Endothelial cell of umbilical vein (primary cell): Measurements from ENCODE around the gene WFIKKN1. TPM values are rescaled to one million over a fixed set of nuclear protein-coding genes. Genes with fewer than 3 reads are reported as not detected.

Experiments used
- BruUV-seq: library from RNA; stranded (reverse); fragments of 400-500 nt; replicated peaks from 2 replicates; lab custom pipeline; 2021; lab: Mats Ljungman, UMichigan
- CTCF ChIA-PET: fragments of 300-600, 350-600 bp; sonication (Branson Sonifier 250); formaldehyde crosslinking; loops from one replicate; lab custom pipeline; 2021; ENCODE audit warnings: antibody characterized with exemption, inconsistent platforms; lab: Charles Lee
- POLR2A ChIA-PET: fragments of 300-600, 350-600 bp; sonication (Branson Sonifier 250); formaldehyde crosslinking; loops from one replicate; lab custom pipeline; 2021; ENCODE audit warnings: antibody characterized with exemption, inconsistent platforms; lab: Charles Lee
- DNase-seq: peaks from one replicate; pipeline ENCODE4 v3.0.0-alpha.2; 2011; ENCODE audit warnings: low read depth, low spot score
- FAIRE-seq: peaks from 2 replicates; lab custom pipeline; 2011; peaks lifted over from hg19 to GRCh38; lab: Jason Lieb, UNC
- H2AFZ ChIP-seq: 2 replicates; pipeline ENCODE4 v1.6.0; 2012; ENCODE audit warnings: low read depth, low read length, control low read depth, inconsistent platforms
- H3K27ac ChIP-seq: 2 replicates; pipeline ENCODE4 v1.5.1; 2011; ENCODE audit warnings: low read depth, mild to moderate bottlenecking, control low read depth, low read length, moderate library complexity; ENCODE audit not compliant: insufficient read depth
- H3K27me3 ChIP-seq, 2 experiments: 2 replicates each; pipeline versions ENCODE4 v1.6.0 to v1.6.1; 2011; ENCODE audit warnings: low read length in 2 of 2, mixed read lengths in 1 of 2; ENCODE audit not compliant: control insufficient read depth in 2 of 2, insufficient read depth in 2 of 2
- H3K36me3 ChIP-seq, 2 experiments: 2 replicates in 1 of 2; 3 replicates in 1 of 2; pipeline ENCODE4 v1.5.1; 2011; ENCODE audit warnings: low read length in 2 of 2, mild to moderate bottlenecking in 1 of 2, moderate library complexity in 1 of 2; ENCODE audit not compliant: control insufficient read depth in 2 of 2, insufficient read depth in 2 of 2; ENCODE audit errors: extremely low read depth in 1 of 2
- H3K4me1 ChIP-seq: 3 replicates; pipeline ENCODE4 v1.5.1; 2011; ENCODE audit warnings: mild to moderate bottlenecking, low read length; ENCODE audit not compliant: control insufficient read depth, insufficient read depth; ENCODE audit errors: extremely low read depth
- H3K4me2 ChIP-seq: 2 replicates; pipeline ENCODE4 v1.6.1; 2011; ENCODE audit warnings: low read length, control low read depth, mixed read lengths; ENCODE audit not compliant: insufficient read depth
- H3K4me3 ChIP-seq, 3 experiments: fragments of 200-600 bp in 1 of 3; sonication (generic), shearing (Covaris generic) in 1 of 3; replicated peaks in 1 of 3; 2 replicates each; pipeline ENCODE4 v1.5.1; 2011 to 2016; ENCODE audit warnings: control low read depth in 3 of 3, low read length in 3 of 3, mild to moderate bottlenecking in 2 of 3, inconsistent platforms in 1 of 3, low read depth in 1 of 3, moderate library complexity in 1 of 3; ENCODE audit not compliant: insufficient read depth in 1 of 3
- H3K79me2 ChIP-seq: 2 replicates; pipeline ENCODE4 v1.6.0; 2012; ENCODE audit warnings: low read length, inconsistent platforms; ENCODE audit not compliant: control insufficient read depth, insufficient read depth
- H3K9ac ChIP-seq: replicated peaks from 2 replicates; pipeline ENCODE3; 2011; ENCODE audit warnings: low read length, control low read depth; ENCODE audit not compliant: insufficient read depth; ENCODE audit errors: extremely low read depth
- H3K9me1 ChIP-seq: replicated peaks from 3 replicates; pipeline ENCODE4 v1.6.0; 2011; ENCODE audit warnings: mild to moderate bottlenecking, low read length; ENCODE audit not compliant: control insufficient read depth, insufficient read depth; ENCODE audit errors: extremely low read depth
- H3K9me3 ChIP-seq: replicated peaks from 2 replicates; pipeline ENCODE4 v1.5.1; 2012; ENCODE audit warnings: low read length, inconsistent platforms; ENCODE audit not compliant: control insufficient read depth, insufficient read depth
- H4K20me1 ChIP-seq: replicated peaks from 2 replicates; pipeline ENCODE3; 2011; ENCODE audit warnings: mild to moderate bottlenecking, low read length; ENCODE audit not compliant: control insufficient read depth, insufficient read depth; ENCODE audit errors: extremely low read depth
- EZH2 ChIP-seq: IDR thresholded peaks from 2 replicates; pipeline ENCODE4 v1.6.1; 2012; ENCODE audit warnings: borderline replicate concordance, low read depth, mild to moderate bottlenecking, moderate library complexity, low read length, inconsistent platforms; ENCODE audit not compliant: severe bottlenecking
- FOS ChIP-seq: IDR thresholded peaks from 2 replicates; pipeline ENCODE4 v1.6.1; 2011; ENCODE audit warnings: mild to moderate bottlenecking, low read length, moderate library complexity, borderline replicate concordance; ENCODE audit not compliant: insufficient read depth
- GATA2 ChIP-seq: IDR thresholded peaks from 2 replicates; pipeline ENCODE4 v1.7.0; 2011; ENCODE audit warnings: low read depth, mild to moderate bottlenecking, moderate library complexity, mixed read lengths, low read length; ENCODE audit not compliant: insufficient read length, insufficient read depth
- JUN ChIP-seq: IDR thresholded peaks from 2 replicates; pipeline ENCODE4 v1.6.1; 2011; ENCODE audit warnings: borderline replicate concordance, low read depth; ENCODE audit not compliant: insufficient read length, insufficient read depth
- MYC ChIP-seq: IDR thresholded peaks from one replicate; pipeline ENCODE4 v1.6.1; 2011; ENCODE audit warnings: mild to moderate bottlenecking, low read depth, low read length
- POLR2A ChIP-seq: IDR thresholded peaks from 2 replicates; pipeline ENCODE4 v1.6.1; 2012; ENCODE audit warnings: low read depth, mild to moderate bottlenecking, control low read depth, low read length
- POLR2AphosphoS5 ChIP-seq: IDR thresholded peaks from 2 replicates; pipeline ENCODE4 v1.6.1; 2012; ENCODE audit warnings: low read depth, mild to moderate bottlenecking, control low read depth, low read length, moderate library complexity; ENCODE audit not compliant: insufficient read depth
- dilution Hi-C: fragments of 300-500 bp; cut with MboI; formaldehyde crosslinking; loops from one replicate; pipeline ENCODE4 v1.15.0; 2019; ENCODE audit warnings: low sequenced_read_pairs; ENCODE audit not compliant: extremely low pct_ligation_motif_present
- intact Hi-C: fragments of 100-400 bp; cut with micrococcal nuclease; formaldehyde crosslinking; loops from one replicate; pipeline ENCODE4 v1.10.0; 2022
- polyA plus RNA-seq, 4 experiments: library from polyadenylated mRNA; depleted of rRNA in 3 of 4; stranded (reverse) in 3 of 4; unstranded in 1 of 4; fragments of >200 nt; gene quantifications; 2 replicates each; pipeline versions ENCODE4 v1.2.1 to v1.2.3, GENCODE V29; 2011 to 2012; ENCODE audit warnings: missing spikeins in 1 of 4
- total RNA-seq: library from RNA; stranded (reverse); gene quantifications from 2 replicates; pipeline ENCODE4 v1.2.3, GENCODE V29; 2021
- TF ChIP-seq, protein P1 (sequence below), 2 donors: IDR thresholded peaks; 1 replicate in 1 of 2; 2 replicates in 1 of 2; pipeline ENCODE4 v1.5.1; 2011; ENCODE audit warnings: low read length in 2 of 2, mild to moderate bottlenecking in 2 of 2, moderate library complexity in 2 of 2, control low read depth in 1 of 2, inconsistent platforms in 1 of 2, low read depth in 1 of 2; ENCODE audit not compliant: insufficient read depth in 1 of 2; ENCODE audit errors: extremely low read depth in 1 of 2
- TF ChIP-seq, protein P2 (sequence below): IDR thresholded peaks from 2 replicates; pipeline ENCODE4 v1.6.1; 2011; ENCODE audit not compliant: insufficient read depth, insufficient read length

Gene WFIKKN1
- total and polyA plus RNA-seq, 2 donors (not counting 3 experiments of a cell fraction or from before 2014, with no cell fraction given): 0.06 to 0.40 TPM

DNA sequence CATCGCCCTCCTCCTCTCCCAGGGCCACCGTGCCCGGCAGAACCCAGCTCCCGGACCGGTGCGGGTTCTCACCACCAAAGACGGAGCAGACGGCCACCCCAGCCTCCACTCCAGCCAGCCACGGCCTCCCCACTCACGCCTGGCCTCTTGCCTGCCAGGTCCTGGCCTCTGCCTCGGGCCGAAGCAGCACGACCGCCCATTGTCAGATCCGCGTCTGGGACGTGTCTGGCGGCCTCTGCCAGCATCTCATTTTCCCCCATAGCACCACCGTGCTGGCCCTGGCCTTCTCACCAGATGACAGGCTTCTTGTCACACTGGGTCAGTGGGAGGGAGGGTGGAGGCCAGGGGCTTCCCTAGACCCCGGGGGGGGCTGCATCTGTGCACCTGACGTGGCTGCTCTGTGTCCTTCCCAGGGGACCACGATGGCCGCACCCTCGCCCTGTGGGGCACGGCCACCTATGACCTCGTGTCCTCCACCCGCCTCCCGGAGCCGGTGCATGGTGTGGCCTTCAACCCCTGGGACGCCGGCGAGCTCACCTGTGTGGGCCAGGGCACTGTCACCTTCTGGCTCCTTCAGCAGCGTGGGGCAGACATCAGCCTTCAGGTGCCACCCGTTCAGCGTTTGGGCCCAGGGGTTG lies 30.5 kb downstream of the WFIKKN1 start:
- TF ChIP-seq POLR2A: no peak
- TF ChIP-seq, protein P1, sequence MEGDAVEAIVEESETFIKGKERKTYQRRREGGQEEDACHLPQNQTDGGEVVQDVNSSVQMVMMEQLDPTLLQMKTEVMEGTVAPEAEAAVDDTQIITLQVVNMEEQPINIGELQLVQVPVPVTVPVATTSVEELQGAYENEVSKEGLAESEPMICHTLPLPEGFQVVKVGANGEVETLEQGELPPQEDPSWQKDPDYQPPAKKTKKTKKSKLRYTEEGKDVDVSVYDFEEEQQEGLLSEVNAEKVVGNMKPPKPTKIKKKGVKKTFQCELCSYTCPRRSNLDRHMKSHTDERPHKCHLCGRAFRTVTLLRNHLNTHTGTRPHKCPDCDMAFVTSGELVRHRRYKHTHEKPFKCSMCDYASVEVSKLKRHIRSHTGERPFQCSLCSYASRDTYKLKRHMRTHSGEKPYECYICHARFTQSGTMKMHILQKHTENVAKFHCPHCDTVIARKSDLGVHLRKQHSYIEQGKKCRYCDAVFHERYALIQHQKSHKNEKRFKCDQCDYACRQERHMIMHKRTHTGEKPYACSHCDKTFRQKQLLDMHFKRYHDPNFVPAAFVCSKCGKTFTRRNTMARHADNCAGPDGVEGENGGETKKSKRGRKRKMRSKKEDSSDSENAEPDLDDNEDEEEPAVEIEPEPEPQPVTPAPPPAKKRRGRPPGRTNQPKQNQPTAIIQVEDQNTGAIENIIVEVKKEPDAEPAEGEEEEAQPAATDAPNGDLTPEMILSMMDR (IDR thresholded peaks at IDR 0.05; ENCODE audit: extremely low read depth in 1 of 2, insufficient read depth in 1 of 2, low read depth in 1 of 2, low read length in 2 of 2): no peak
- TF ChIP-seq GATA2: no peak
- TF ChIP-seq, protein P2, sequence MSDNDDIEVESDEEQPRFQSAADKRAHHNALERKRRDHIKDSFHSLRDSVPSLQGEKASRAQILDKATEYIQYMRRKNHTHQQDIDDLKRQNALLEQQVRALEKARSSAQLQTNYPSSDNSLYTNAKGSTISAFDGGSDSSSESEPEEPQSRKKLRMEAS: no peak
- TF ChIP-seq MYC: no peak
- TF ChIP-seq JUN: no peak
- no peak for TF ChIP-seq EZH2
- TF ChIP-seq POLR2AphosphoS5: no peak
- TF ChIP-seq FOS: no peak
- Histone ChIP-seq H3K9ac (no peak overlapping the region), H3K4me2 (no peak overlapping the region), H3K27me3 (no peaks in the 10 kb centered on the region), H2AFZ (no peak overlapping the region), H3K36me3 (peaks cover 0 to 3% of the 10 kb centered on the region in 2 experiments), H3K9me3 (no peaks in the 10 kb centered on the region), H3K4me3 (no peak overlapping the region), H3K27ac (no peak overlapping the region), H3K9me1 (no peaks in the 10 kb centered on the region), H3K4me1 (no peaks in the 10 kb centered on the region), H3K79me2 (no peaks in the 10 kb centered on the region), H4K20me1 (no peaks in the 10 kb centered on the region)
- ChIA-PET CTCF (interaction anchor here (0.7 to 1.9 kb wide), 10 partner anchors 10 to 135 kb away, joined by 3 to 16 read pairs (median 3); partner anchors contain the start of genes METTL26 and WDR90), POLR2A (interaction anchor here (0.7 kb wide), 1 partner anchor 13 kb away, joined by 3 read pairs; no protein-coding TSS in a partner anchor)
- intact Hi-C loops: no loop called here
- BruUV-seq: no TSS peak
- DNase-seq: no peak
- dilution Hi-C loops: no loop called here
- no peak for FAIRE-seq
